Measurements from ENCODE around the gene ZCRB1.
"Not testable (repeated sequence)": the region's sequence is repeated elsewhere in the genome, so short reads cannot be mapped to it uniquely, and the experiment has no call there.

Gene ZCRB1

GRCh38 chr12:42343721-42344120 is 17.8 kb upstream of the ZCRB1 start:
- H3K27ac ChIP-seq, result no peak overlapping the region
- TF ChIP-seq ZFX (IDR thresholded peaks at IDR 0.05; ENCODE audit: borderline replicate concordance) (no peak), CTCF (IDR thresholded peaks at IDR 0.05) (no peak)

- TF ChIP-seq ZFX (IDR thresholded peaks at IDR 0.05; ENCODE audit: borderline replicate concordance) (no peak), CTCF (IDR thresholded peaks at IDR 0.05) (no peak)
- H3K27ac ChIP-seq, result no peak overlapping the region
These were observed 16.1 kb upstream of the ZCRB1 start for GRCh38 chr12:42342028-42342427.

GRCh38 chr12:42338280-42338679 is 12.4 kb upstream of the ZCRB1 start:
- H3K27ac ChIP-seq, result no peak overlapping the region
- no peak for TF ChIP-seq ZFX (IDR thresholded peaks at IDR 0.05; ENCODE audit: borderline replicate concordance)
- no peak for TF ChIP-seq CTCF (IDR thresholded peaks at IDR 0.05)

GRCh38 chr12:42336286-42336685 is 10.4 kb upstream of the ZCRB1 start:
- H3K27ac ChIP-seq, result no peak overlapping the region
- TF ChIP-seq ZFX (IDR thresholded peaks at IDR 0.05; ENCODE audit: borderline replicate concordance) (no peak), CTCF (IDR thresholded peaks at IDR 0.05) (no peak)

- no peak overlapping the region for H3K27ac ChIP-seq
- TF ChIP-seq CTCF (IDR thresholded peaks at IDR 0.05) (peak; percentile 85), ZFX (IDR thresholded peaks at IDR 0.05; ENCODE audit: borderline replicate concordance) (no peak)
These were observed 6.7 kb upstream of the ZCRB1 start for GRCh38 chr12:42332301-42333285.

- H3K27ac ChIP-seq, result not testable (repeated sequence)
These were observed 4.2 kb upstream of the ZCRB1 start for GRCh38 chr12:42330097-42330496.

GRCh38 chr12:42327227-42327590 is 1.3 kb upstream of the ZCRB1 start:
- H3K27ac ChIP-seq, result peak overlapping the region; percentile 86; the same call in 1 of the 2 replicates
- TF ChIP-seq CTCF (IDR thresholded peaks at IDR 0.05), result no peak
- no peak for TF ChIP-seq ZFX (IDR thresholded peaks at IDR 0.05; ENCODE audit: borderline replicate concordance)
